RWPE1 (cell line): ENCODE data around the gene REC8.

Experiments
- CTCF ChIA-PET: fragments of 350-600 bp; sonication (Branson Sonifier 250); formaldehyde crosslinking; extraction: SDS; loops from one replicate; lab custom pipeline; 2021; lab: Yijun Ruan, JAX
- POLR2A ChIA-PET: fragments of 400-600 bp; formaldehyde crosslinking; extraction: SDS; loops from one replicate; lab custom pipeline; 2020; ENCODE audit warnings: antibody characterized with exemption; ENCODE audit not compliant: low non-redundant PET; lab: Yijun Ruan, JAX
- DNase-seq: peaks from one replicate; pipeline ENCODE4 v3.0.0; 2012; ENCODE audit warnings: low spot score
- H3K27ac ChIP-seq: fragments of 450-650 bp; 2 replicates; pipeline ENCODE4 v1.5.1; 2017
- TF ChIP-seq, protein P1 (sequence below): fragments of 450-650 bp; conservative IDR thresholded peaks from 2 replicates; pipeline ENCODE4 v1.5.1; 2017; ENCODE audit warnings: low read depth, mild to moderate bottlenecking

REC8 gene

DNA sequence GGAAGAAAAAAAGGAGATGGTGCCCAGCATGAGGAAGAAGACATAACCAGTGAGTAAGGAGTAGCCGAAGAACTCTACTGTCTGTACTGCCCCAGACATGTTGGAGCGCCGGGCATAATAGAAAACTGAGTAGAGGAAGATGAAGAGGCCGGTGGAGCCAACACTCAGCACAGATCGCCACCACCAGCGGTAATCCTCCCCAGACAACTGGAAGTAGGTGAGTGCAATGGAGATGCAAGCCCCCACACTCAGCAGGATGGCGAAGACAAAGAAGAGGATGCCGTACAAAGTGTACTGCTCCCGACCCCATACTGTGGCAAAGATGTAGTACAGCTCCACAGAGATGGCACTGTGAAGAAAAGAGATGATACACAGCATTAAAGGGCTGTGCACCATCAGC, 17.6 kb downstream of the REC8 start:
- ChIA-PET POLR2A (interaction anchor here (0.5 kb wide), 1 partner anchor 23 kb away, joined by 4 read pairs; no protein-coding TSS in a partner anchor), CTCF (interaction anchor here (0.7 to 0.9 kb wide), 2 partner anchors 9 to 119 kb away, joined by 3 read pairs; partner anchors contain the start of gene CIDEB)
- TF ChIP-seq, protein P1, sequence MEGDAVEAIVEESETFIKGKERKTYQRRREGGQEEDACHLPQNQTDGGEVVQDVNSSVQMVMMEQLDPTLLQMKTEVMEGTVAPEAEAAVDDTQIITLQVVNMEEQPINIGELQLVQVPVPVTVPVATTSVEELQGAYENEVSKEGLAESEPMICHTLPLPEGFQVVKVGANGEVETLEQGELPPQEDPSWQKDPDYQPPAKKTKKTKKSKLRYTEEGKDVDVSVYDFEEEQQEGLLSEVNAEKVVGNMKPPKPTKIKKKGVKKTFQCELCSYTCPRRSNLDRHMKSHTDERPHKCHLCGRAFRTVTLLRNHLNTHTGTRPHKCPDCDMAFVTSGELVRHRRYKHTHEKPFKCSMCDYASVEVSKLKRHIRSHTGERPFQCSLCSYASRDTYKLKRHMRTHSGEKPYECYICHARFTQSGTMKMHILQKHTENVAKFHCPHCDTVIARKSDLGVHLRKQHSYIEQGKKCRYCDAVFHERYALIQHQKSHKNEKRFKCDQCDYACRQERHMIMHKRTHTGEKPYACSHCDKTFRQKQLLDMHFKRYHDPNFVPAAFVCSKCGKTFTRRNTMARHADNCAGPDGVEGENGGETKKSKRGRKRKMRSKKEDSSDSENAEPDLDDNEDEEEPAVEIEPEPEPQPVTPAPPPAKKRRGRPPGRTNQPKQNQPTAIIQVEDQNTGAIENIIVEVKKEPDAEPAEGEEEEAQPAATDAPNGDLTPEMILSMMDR = no peak
- no peak for DNase-seq
- peak overlapping the region; percentile 40 for H3K27ac ChIP-seq

DNA sequence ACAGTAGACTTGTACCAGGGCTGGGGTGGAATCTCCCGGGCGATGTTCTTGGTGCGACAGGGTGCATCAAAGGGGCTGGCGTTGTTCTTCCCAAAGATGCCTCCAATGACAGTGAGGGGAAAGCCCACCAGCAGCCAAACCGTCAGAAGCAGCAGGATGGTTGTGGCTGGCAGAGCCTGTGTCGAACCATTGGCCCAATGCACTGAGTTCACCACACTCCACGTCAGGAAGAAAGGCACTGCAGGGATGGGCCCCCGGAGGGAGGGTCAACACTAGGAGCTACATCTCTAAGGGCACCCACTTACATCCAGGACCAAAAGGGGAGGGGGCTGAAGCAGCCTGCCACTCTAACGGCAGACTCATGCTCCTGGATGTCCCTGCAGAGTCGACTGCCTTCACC, 18.5 kb downstream of the REC8 start:
- TF ChIP-seq, protein P1 = no peak
- 0 out of 2 replicates have a peak overlapping the region, but pooled peaks have one; percentile 15 for H3K27ac ChIP-seq
- POLR2A ChIA-PET = no interaction called here
- CTCF ChIA-PET = no interaction called here
- DNase-seq = no peak

DNA sequence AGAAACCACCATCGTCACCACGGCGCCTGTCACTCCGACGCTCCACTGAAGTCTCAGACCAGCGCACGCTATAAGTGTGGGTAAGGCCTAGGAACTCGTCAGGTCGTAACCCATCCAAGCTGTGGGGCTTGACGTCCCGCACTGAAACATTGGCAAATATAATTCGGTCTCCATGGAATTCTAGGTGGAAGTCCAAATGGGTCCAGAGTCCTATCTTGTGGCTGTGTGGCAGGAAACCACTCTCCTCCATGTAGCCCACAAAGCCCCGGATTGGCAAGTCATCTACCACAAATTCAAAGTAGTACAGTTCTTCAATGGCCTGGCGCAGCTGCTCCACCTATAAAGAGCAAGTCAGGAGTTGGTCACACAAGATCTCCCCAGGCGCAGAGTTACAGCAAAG, 21.1 kb downstream of the REC8 start:
- CTCF ChIA-PET = no interaction called here
- POLR2A ChIA-PET = no interaction called here
- H3K27ac ChIP-seq = no peak overlapping the region
- TF ChIP-seq, protein P1 = no peak
- DNase-seq = no peak

DNA sequence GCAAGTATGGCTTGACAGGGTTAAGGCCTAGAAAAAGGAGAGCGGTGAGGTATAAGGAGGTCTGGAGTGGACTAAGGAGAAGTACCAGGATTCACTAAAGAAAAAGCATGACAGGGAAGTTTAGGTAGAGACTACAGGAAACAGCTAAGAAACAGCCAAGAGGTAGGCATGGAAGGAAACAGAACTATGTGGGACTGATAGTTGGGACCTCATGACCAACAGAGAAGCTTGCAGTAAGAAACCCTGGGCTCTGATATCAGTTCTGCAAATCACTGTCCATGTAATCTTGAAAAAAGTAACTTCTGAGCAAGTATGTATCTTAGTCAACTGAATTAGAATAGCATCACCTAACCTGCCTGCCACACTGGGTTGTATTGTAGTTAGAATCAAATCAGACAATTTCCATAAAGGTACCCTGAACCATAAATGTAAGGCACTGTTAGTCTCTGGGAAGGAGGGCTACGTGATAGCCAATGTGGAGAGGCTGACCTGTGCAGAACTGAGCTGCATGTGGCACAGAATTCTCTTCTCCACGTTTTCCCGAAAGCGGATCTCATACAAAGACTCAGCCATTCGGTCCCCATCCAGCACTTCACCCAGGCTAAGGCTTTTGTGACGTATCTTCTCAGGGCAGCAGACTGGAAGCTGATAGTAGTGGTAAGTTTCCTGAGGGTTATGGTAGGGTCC, 22.4 kb downstream of the REC8 start:
- DNase-seq = no peak
- TF ChIP-seq, protein P1 = no peak
- peak overlapping the region; percentile 92 for H3K27ac ChIP-seq
- ChIA-PET CTCF (interaction anchor here (0.6 kb wide), 1 partner anchor 49 kb away, joined by 3 read pairs; no protein-coding TSS in a partner anchor), POLR2A (interaction anchor here (0.6 kb wide), 1 partner anchor 29 kb away, joined by 4 read pairs; no protein-coding TSS in a partner anchor)

DNA sequence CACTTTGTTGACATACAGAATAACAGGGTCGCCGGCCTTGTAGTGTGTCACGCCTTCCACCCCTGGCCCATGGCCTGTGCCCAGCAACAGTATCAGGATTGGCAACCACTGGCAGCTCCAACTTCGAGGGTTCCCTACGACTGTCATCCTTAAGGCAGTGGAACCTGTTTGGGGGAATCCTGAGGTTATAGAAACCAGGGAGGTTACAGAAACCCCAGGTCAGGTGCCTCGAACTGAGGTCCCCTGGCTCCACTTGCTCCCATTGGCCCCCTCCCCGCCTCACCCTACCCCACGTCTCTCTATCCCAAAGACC, 22.9 kb downstream of the REC8 start:
- H3K27ac ChIP-seq = peak overlapping the region; percentile 92
- TF ChIP-seq, protein P1 = no peak
- ChIA-PET POLR2A (interaction anchor here (0.6 kb wide), 1 partner anchor 29 kb away, joined by 4 read pairs; no protein-coding TSS in a partner anchor), CTCF (interaction anchor here (0.6 kb wide), 1 partner anchor 48 kb away, joined by 3 read pairs; no protein-coding TSS in a partner anchor)
- DNase-seq = no peak

DNA sequence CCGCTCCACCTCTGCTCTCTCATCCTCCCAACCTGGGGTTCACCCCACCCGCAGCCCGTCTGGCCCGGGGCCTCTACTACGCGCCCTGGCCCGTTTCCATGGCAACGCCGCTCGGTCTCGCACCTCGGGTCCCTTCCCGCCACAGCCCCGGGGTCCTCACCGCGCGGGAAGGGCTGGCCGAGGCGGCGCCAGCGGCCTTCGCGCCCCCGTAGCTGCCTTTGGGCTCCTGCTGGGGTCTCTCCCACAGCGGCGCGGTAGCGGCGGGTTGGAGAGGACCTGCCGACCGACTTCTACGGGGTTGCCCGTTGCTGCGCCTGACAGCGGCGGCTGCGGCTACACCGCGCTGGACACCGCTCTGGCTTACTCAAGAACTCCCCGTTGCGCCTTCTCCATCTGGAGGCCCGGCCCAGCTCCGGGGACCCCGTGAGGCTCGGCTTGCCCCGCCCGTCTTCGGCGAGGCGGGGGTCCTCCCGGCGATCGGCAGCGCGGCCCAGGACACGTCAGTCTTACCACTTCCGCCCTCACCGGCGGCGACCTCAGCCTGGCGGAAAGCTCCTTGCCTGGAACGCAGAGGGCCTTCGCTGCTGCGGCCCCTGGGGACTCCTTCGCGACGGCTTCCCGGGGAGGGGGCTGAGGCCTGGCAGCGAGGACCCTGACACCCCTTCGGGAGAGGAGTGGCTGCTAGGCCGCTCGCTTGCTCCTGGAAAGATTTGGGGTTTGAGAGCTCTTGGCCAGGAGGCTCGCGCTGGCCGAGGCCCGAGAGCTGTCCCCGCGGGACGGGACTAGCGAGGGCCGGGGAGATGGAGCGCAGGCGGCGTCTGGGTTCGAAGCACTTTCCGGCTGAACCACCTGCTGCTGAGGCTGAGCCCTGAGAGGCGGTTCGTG, 23.5 kb downstream of the REC8 start, which contains the start of gene TM9SF1:
TM9SF1 (minus strand) TSS at position 256 of the 885 bp plus-strand sequence. CDS start 422 bp downstream, outside the sequence.
- peak within 1 kb of the TSS; percentile 92 for H3K27ac ChIP-seq
- POLR2A ChIA-PET = interaction anchor here (0.6 to 0.9 kb wide), 2 partner anchors 28 to 81 kb away, joined by 3 to 4 read pairs; no protein-coding TSS in a partner anchor
- TF ChIP-seq, protein P1 = no peak
- DNase-seq = peak; percentile 76
- CTCF ChIA-PET = interaction anchor here (0.6 to 1.0 kb wide), 4 partner anchors 17 to 135 kb away, joined by 3 to 4 read pairs (median 3); no protein-coding TSS in a partner anchor
